22Rv1 (cell line): ENCODE measurements around the gene TRDMT1.
A peak's percentile ranks its signal among the peaks of the same experiment; 100 is the strongest.

Experiments used
- H3K27ac ChIP-seq: fragments of 450-650 bp; 2 replicates; pipeline ENCODE4 v1.5.1; 2017
- ZFX ChIP-seq: fragments of 450-650 bp; IDR thresholded peaks from 2 replicates; pipeline ENCODE4 v1.6.1; 2017; ENCODE audit warnings: antibody characterized with exemption, borderline replicate concordance
- TF ChIP-seq, protein P1 (sequence below): fragments of 450-650 bp; IDR thresholded peaks from 2 replicates; pipeline ENCODE4 v1.5.1; 2017; ENCODE audit warnings: mild to moderate bottlenecking

The TRDMT1 gene, protein sequence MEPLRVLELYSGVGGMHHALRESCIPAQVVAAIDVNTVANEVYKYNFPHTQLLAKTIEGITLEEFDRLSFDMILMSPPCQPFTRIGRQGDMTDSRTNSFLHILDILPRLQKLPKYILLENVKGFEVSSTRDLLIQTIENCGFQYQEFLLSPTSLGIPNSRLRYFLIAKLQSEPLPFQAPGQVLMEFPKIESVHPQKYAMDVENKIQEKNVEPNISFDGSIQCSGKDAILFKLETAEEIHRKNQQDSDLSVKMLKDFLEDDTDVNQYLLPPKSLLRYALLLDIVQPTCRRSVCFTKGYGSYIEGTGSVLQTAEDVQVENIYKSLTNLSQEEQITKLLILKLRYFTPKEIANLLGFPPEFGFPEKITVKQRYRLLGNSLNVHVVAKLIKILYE

DNA sequence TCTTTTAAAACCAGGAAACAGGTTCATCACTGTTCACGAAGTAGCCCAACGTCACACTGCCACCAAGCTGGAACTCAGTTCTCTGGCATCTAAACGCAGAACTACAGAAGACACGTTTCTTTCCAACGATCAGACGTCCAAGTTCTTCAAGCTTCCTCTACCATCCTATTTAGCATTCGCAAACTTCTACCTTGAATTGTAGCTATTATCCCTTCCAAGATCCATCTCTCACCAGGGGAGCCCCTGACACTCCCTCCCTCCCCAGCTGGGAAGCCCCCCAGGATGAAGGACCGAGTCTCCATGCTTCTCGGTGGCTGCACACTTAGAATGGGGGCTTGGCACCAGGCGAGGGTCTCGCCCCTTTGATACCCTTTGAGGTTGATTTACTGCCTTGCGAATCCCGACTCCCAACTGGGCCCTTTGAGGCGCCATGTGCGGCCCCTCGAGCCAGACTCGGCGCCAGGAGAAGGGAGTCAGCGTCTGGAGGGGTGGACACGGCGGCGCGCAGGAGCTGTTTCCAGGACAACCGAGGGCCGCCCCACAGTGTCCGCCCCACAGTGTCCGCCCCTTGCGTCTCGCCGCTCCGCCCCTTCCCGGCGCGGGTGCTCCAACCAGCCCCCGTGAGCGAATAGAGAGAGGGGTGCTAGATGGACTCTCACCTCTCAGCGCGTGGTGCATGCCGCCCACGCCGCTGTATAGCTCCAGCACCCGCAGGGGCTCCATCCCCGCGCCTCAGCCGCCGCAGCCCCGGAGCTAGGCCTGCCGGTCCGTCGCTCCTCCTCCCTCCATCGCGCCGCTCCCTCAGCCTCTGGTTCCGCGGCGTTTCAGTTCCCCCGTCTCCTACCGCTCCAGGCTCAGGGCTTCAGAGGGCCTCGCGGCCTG lies at the start of gene TRDMT1:
TSS of gene TRDMT1 (minus strand) at position 761 of the 882 bp plus-strand sequence. CDS start at position 723, 38 bp downstream.
- H3K27ac ChIP-seq: peak within 1 kb of the TSS; percentile 85
- peak; percentile 98 for TF ChIP-seq ZFX
- TF ChIP-seq, protein P1, sequence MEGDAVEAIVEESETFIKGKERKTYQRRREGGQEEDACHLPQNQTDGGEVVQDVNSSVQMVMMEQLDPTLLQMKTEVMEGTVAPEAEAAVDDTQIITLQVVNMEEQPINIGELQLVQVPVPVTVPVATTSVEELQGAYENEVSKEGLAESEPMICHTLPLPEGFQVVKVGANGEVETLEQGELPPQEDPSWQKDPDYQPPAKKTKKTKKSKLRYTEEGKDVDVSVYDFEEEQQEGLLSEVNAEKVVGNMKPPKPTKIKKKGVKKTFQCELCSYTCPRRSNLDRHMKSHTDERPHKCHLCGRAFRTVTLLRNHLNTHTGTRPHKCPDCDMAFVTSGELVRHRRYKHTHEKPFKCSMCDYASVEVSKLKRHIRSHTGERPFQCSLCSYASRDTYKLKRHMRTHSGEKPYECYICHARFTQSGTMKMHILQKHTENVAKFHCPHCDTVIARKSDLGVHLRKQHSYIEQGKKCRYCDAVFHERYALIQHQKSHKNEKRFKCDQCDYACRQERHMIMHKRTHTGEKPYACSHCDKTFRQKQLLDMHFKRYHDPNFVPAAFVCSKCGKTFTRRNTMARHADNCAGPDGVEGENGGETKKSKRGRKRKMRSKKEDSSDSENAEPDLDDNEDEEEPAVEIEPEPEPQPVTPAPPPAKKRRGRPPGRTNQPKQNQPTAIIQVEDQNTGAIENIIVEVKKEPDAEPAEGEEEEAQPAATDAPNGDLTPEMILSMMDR: peak; percentile 25; the same call in 1 of the 2 replicates

DNA sequence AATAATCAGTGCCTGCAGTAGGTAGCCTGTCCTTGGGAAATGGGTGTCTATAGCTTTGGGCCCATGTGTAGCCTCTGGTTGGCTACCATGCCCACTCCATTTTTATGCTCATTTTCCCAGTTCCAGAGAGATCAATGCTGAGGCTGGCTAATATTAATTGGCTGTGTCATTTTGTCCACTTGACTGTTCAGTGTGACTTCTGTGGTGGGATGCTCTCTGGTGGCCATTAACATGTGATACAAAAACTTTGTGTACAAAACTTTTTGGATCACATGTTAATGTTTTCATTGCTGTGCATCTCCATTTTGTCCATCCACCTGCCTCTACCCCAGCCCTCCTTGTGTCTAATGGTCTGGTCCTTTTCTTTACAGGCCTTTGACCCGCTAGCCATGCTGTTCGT lies 49.3 kb upstream of the TRDMT1 start:
- TF ChIP-seq, protein P1: no peak
- TF ChIP-seq ZFX: no peak
- H3K27ac ChIP-seq: no peak overlapping the region

DNA sequence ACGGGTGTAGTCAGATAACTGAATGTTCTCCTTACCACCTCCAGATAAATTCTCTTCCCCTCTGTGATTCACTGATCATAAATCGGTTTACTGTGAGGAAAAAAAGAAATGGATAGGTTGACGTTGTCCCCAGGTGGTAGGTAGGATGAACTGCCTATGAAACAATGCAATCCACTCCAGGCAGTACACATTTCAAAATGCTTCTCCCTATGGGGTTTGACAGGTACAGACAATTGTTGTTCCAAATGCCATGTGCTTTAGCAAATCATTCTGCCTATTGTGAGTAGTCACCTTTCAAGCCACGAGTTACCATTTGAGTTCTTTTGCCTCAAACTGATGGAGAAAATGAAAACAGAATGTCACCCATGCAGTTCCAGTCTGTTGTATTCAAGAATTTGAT lies 48.3 kb upstream of the TRDMT1 start:
- no peak for TF ChIP-seq ZFX
- TF ChIP-seq, protein P1: peak; percentile 17; the same call in 1 of the 2 replicates
- H3K27ac ChIP-seq: no peak overlapping the region

DNA sequence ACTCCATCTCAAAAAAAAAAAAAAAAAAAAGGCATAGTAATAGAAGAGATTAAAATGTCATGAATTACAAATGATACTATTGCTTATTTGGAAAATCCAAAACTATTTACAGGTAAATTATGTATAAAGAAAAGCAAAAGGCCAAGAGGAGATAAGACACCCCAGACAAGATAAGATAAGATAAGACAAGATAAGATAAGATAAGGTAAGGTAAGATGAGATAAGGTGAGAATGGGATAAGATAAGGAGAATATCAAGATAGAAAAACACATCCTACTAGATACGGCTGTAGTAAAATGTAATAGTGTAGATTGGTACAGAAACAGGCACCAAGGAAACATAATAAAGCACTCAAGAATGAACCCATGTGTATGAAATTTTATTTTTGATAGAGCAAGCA lies 47.5 kb upstream of the TRDMT1 start:
- no peak for TF ChIP-seq ZFX
- TF ChIP-seq, protein P1: no peak
- no peak overlapping the region for H3K27ac ChIP-seq

DNA sequence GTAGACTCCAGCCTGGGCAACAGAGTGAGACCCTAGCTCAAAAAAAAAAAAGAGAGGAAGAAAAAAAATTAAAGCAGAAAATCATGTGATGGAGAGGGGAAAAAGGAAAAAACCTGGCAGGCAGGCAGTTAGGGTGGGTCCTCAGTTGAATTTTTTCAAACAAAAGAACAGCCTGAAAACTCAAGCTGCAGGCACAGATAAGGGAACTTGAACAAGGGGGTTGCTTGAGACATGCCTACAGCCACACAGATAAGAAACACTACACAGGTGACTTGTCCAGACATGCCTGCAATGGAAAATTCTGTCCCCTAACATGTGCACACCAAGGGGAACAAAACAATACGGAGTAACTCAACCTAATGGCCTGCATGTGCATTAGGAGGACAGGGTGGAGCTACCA lies 45.7 kb upstream of the TRDMT1 start:
- TF ChIP-seq, protein P1: no peak
- no peak for TF ChIP-seq ZFX
- no peak overlapping the region for H3K27ac ChIP-seq

DNA sequence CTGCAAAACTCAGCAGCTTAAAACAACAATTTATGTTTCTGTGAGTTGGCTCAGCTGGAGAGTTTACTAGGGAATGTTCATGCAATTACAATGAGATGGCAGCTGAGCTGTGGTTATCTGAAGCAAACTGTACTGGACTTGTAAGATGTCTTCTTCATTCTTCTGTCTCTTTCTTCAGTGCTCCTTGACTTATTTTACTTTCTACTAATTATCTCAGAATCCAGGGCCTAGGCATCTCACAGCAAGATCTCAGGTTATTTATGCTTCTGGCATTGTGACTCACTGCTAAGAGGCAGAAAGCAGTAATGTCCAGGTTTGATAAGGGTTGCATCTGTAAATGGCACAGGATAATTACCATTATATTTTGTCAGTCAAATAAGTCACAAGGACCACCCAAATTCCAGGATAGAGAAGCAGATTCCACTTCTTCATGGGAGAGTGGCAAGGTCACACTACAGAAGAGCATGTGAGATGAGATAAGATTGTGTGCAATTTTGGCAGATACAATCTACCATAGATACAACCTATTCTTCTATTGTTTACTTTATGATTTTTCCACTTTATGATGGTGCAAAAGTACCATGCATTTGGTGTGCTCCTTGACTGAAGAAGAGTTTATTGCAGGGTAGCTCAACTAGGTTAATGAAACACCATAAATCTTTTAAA lies 43.4 kb upstream of the TRDMT1 start:
- TF ChIP-seq, protein P1: no peak
- TF ChIP-seq ZFX: no peak
- H3K27ac ChIP-seq: no peak overlapping the region
